GM21360 (cell line): ENCODE results near the gene FBN1.

Experiments used
- ATAC-seq: cut with Tn5 transposase; IDR thresholded peaks from one replicate; pipeline ENCODE4 v1.9.1; 2021; ENCODE audit warnings: mild to moderate bottlenecking, moderate library complexity; ENCODE audit not compliant: unreplicated experiment

Gene FBN1

GRCh38 chr15:48645558-48646330 lies at the start of gene FBN1:
Gene FBN1 (minus strand): TSS chr15:48645709. CDS start chr15:48644769, 940 bp downstream.
- ATAC-seq: peak; percentile 54

DNA sequence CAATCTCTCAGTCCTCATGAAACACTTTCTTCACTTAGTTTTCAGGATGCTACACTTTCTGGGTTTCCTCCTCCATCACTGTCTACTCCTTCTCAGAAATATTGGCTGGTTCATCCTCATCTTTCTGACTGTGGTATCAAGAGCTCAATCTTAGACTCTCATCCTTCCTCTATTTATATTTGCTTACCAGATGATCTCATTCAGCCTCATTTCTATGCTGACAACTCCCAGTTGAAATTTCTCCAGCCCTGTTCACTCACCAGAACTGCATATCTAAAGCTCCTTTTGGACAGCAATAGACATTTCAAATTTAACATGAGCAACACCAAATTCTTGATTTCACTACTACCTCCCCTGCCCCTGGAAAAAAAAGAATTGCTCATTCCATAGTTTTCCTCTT lies 48.0 kb upstream of the FBN1 start:
- ATAC-seq: no peak

GRCh38 chr15:48688493-48688892 lies 43.0 kb upstream of the FBN1 start:
- ATAC-seq: no peak

GRCh38 chr15:48683991-48684765 lies 38.7 kb upstream of the FBN1 start:
- ATAC-seq: no peak

DNA sequence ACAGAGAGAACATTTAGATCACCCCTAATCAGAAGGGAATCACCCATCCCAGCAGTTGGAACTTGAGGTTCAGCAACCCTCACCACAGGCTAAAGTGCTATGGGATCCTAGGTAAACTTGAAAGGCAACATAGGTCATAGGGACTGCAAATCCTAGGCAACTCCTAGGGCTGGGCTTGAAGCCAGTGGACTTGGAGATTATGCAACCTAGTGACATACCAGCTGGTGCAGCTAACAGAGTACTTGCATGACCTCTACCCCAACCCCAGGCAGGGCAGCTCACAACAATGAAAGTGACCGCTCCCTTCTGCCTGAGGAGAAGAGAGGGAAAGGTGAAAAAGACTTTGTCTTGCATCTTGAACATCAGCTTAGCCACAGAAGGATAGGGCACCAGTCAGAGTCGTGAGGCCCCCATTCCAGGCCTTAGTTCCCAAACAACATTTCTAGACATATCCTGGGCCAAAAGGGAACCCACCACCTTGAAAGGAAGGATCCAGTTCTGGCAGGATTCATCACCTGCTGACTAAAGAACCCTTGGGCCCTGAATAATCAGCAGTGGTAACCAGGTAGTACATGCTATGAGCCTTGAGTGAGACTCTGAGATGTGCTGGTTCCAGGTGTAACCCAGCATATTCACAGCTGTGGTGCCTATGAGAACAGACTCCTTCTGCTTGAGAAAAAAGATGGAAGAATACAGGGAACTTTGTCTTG lies 37.6 kb upstream of the FBN1 start:
- no peak for ATAC-seq

DNA sequence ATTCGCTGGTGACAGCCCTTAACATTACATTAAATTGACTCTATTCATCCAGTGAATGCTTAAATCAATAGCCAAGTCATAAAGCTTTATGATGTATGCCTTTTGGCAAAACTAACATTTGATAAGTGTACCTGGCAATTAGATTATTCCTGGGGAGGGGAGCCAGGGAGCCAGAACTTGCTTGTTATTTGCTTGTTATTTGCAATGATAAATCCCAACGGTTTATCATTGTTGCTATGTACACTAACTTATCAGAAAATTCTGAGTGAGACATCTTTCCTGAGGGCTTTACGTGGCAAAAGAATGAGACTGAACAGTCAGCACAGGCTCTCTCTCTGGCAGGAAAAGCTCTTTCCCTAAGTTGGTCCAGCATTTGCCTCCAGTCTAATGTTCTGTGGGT lies 35.8 kb upstream of the FBN1 start:
- ATAC-seq: no peak

DNA sequence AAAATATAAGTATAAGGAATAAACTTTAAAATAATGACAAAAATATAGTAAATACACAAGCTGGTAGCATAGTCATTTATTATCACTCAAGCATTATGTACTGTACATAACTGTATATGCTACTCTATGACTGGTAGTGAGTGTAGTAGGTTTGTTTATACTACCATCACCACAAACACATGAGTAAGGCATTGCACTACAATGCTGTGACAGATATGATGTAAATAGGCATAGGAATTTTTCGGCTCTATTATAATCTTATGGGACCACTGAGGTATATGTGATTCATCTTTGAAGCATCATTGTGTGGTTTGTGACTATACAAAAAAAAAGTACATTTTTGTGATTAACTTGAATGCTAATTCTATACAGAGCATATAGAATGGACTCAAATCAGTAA lies 35.3 kb upstream of the FBN1 start:
- ATAC-seq: no peak

DNA sequence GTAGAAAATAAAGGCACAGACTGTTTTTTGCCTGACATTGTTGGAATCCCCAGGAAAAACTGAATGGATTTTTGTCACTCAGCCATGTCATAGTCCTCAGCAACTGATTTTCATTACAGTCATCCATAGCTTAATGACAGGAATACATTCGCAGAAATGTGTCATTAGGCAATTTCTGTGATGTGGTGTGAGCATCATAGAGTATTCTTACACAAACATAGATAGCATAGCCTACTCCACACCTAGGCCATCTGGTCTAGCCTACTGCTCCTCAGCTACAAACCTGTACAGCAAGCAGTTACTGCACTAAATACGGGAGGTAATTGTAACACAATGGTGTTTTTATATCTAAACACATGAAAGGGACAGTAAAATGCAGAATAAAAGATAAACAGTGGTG lies 34.4 kb upstream of the FBN1 start:
- ATAC-seq: no peak

- ATAC-seq: no peak
Observed at GRCh38 chr15:48678851-48679250, 33.3 kb upstream of the FBN1 start.

- no peak for ATAC-seq
Observed at GRCh38 chr15:48677821-48678220, 32.3 kb upstream of the FBN1 start.

DNA sequence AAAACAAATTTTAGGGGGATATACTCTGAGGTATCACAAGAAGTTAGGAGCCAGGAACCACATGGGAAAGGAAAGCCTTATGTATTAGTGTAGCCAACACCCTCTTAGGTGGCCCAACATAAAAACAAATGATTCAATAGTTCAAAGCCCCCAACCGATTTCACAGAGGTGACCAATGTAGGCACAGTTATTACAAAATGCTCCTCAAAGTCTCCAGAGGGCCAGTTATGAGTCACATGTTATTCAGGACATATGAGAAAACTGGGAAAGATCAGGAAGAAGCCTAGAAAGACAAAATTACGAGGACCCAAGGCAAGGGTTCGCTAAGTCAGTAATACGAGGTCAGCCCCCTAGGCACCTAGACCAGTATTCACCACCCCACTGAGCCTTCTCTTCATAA lies 29.9 kb upstream of the FBN1 start:
- no peak for ATAC-seq

DNA sequence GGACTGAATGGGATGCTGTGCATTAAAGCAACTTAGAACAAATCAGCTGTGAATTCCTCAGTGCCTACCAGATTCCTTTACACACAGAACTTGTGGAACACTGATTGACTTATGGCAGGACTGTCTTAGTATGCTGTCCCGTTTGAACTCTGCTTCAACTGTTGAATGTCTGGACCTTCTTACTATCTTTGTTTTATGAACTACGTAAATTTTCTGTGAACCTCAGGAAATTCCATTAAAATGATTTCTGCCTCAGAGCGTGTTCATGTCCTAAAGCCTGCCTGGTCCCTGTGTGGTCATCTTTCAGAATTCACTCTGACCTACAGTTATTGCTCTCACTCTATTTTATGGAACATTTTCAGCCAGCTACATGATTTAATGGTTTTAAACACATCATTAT lies 29.4 kb upstream of the FBN1 start:
- no peak for ATAC-seq

DNA sequence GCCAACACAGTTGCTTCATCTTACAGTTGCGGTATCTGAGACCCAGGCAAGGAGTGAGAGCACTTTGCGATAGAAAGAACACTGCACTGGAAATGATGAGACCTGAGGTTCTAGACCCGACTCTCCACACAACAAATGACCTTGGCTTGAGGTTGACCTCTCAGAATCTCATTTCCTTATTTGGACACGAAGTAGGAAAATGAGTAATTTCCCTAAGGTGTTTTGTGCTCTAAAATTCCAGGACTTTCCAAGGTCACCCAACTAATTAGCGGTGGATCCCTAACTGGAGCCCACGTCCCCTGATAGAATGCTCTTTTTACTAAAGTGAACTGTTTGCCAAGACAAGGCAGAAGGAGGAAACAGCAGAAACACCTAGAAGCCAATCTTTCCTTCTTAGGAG lies 26.7 kb upstream of the FBN1 start:
- no peak for ATAC-seq

DNA sequence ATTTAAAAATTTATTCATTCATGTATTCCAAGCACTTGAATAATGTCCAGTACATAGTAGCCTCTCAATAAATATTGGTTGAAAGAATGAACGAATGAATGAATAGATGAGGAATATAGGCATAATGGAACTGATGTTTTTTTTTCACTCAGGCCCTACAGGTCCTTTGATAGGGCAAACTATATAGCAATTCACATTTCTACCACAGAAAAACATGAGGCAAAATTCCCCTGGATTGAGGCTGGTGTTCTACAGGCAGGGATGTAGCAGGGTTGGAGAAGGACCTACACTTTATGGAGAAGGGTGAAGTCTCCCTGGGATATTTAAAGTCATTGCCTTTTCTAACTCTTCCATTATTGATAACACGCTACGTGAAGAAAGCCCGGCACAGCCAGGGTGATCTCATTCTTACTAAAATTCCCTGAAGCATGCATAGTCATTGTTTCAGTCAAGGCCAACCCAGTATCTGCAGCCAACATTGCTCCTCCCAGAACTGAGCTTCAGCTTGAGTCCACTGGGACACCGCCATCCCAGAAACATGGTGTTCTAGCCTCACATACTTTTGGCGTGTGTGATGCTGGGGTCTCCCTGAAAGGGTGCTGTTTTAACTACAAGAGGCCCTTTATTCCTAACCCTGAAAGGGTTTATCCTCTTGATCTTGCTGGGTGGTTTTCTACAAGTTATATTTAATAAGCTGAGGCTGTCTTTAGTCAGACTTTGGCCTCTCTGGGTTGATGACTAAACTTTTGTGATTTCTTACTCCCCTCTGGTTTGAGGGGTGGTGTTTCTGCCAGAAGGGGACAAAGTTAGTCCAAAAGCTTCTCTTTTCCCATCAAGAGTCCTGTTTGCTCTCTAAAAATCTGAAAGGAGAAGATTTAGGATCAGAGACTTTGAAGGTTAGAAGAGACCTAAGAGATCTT lies 25.9 kb upstream of the FBN1 start:
- no peak for ATAC-seq

DNA sequence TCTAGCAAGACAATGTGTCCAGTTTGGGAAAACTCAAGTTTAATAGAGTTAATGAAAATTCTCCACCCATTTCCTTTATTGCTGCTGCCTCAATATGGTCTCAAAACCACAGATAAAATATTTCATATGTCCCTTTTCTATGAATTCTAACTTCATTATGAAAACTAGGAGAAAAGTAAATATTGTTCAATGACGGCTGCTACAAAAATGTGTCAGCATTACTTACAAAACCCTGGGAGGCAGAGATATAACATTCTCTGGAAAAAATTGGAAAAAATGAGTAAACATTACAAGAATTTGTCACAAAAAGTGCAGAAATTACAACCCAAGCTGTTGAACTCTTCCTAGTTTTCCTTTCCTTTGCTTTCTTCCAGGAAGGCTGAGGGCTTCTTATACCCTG lies 22.2 kb upstream of the FBN1 start:
- ATAC-seq: no peak

DNA sequence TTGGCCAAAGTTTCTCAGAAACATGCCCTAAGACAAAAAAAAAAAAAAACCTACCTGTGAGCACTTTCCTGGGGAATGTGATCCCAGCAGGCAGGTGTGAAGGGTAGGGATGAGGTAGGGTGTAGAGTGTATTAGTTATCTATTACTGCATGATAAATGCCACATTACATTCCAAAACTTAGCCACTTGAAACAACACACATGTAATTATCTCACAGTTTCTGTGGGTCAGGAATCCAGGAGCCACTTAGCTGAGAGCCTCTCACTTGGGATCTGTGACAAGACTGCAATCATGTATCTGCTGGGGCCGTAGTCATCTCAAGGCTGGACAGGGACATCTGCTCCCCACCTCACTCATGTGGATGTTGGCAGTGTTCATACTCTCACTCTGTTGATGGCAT lies 18.9 kb upstream of the FBN1 start:
- ATAC-seq: no peak

DNA sequence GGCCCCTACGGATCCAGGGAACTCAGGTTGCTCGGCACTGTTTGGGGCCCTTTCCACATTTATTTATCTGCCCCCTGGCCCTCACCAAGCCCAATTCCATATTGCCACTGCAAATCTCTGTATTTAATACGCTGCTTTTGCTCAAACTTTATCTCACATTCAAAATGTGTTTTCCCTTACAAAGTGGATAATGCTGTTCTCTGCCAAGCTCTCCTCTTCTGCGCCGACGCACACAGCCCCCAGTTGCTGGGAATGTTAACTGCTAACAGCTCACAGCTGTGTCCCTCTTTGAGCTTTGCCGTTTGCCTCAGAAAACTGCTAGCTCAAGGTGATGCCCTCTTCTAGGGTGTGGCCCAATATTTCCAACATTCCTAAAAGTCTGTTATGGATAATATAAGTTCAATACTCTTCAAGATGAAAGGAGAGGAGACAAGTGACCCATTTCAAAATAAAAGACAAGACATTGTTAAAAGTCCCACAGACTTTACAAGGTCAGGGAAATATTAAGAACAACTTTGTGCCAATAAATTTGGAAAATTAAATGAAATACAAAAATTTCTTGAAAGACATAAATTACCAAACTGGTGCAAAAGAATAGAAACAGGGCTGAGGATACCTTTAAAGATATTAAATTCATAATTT lies 12.6 kb upstream of the FBN1 start:
- ATAC-seq: no peak

GRCh38 chr15:48654801-48655200 lies 9.3 kb upstream of the FBN1 start:
- no peak for ATAC-seq

DNA sequence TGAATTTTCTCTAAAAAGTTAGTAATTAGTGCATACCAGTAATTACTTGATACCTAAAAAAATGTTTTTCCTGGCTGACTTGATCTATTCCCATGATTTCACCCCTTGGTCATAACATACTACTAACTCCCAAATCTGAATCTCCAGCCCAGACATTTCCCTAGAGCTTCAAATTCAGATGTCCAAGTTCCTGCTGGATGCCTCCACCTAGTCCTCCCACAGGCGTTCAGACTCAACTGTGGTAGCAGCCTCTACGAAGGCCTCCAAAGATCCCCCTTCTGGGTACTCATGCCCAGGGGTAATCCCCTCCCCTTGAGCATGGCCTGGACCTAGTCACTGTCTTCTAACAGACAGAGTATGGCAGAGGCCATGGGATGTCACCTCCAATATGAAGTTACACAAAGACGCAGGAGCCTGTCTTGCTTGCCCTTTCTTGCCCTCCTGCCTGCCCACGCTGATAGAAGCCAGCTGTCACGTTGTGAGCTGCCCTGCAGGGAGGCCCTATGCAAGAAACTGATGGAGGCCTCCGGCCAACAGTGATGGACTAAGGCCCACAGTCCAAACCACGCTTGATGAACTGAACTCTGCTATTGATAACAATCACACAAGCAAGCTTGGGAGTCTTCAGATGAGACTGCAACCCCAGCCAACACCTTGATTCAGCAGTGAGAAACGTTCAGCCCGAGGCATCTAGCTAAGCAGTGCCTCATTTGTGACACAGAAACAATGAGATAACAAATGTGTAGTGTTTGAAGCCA lies 8.6 kb upstream of the FBN1 start:
- no peak for ATAC-seq

DNA sequence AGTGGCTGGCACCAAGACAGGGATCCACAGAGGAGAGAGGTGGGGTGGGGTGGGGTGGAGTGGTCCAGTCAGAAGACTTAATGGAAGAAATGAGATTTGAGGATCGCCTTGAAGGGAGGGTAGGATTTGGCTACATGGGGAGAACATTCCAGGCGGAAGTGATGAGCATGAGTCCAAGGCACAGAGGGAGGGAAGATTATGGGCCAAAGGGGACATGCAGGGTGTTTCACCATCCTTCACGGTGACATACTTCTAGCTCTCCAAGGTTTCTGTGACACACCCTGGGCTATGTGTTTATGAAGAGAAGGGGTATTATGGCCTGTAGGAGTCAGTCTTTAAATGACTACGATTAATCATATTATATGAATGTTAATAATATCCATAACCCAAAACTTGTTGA lies 7.7 kb upstream of the FBN1 start:
- no peak for ATAC-seq
